ENCODE measurements around the gene HERC2.
"Not testable (repeated sequence)": the region's sequence is repeated elsewhere in the genome, so short reads cannot be mapped to it uniquely, and the experiment has no call there.

Gene HERC2

GRCh38 chr15:28243901-28244300 is 78.1 kb downstream of the HERC2 start:
- H3K4me3 ChIP-seq (ENCODE audit: low read depth, low read length), result no peak overlapping the region
- TF ChIP-seq CTCF (IDR thresholded peaks at IDR 0.05; ENCODE audit: low read depth, low read length, missing control alignments), result no peak
- in situ Hi-C loops (cut with HindIII; ENCODE audit: low sequenced_read_pairs), result no loop called here
- DNase-seq (ENCODE audit: low read depth), result no peak

GRCh38 chr15:28243399-28243798 is 78.6 kb downstream of the HERC2 start:
- in situ Hi-C loops (cut with HindIII; ENCODE audit: low sequenced_read_pairs), result no loop called here
- no peak for DNase-seq (ENCODE audit: low read depth)
- no peak overlapping the region for H3K4me3 ChIP-seq (ENCODE audit: low read depth, low read length)
- TF ChIP-seq CTCF (IDR thresholded peaks at IDR 0.05; ENCODE audit: low read depth, low read length, missing control alignments), result no peak

GRCh38 chr15:28238296-28238695 is 83.7 kb downstream of the HERC2 start:
- DNase-seq (ENCODE audit: low read depth); H3K4me3 ChIP-seq (ENCODE audit: low read depth, low read length); in situ Hi-C loops (cut with HindIII; ENCODE audit: low sequenced_read_pairs): not testable (repeated sequence)

GRCh38 chr15:28231743-28232142 is 90.2 kb downstream of the HERC2 start:
- in situ Hi-C loops (cut with HindIII; ENCODE audit: low sequenced_read_pairs); DNase-seq (ENCODE audit: low read depth); H3K4me3 ChIP-seq (ENCODE audit: low read depth, low read length): not testable (repeated sequence)

GRCh38 chr15:28231336-28231735 is 90.6 kb downstream of the HERC2 start:
- DNase-seq (ENCODE audit: low read depth); H3K4me3 ChIP-seq (ENCODE audit: low read depth, low read length); in situ Hi-C loops (cut with HindIII; ENCODE audit: low sequenced_read_pairs): not testable (repeated sequence)

- DNase-seq (ENCODE audit: low read depth); H3K4me3 ChIP-seq (ENCODE audit: low read depth, low read length); in situ Hi-C loops (cut with HindIII; ENCODE audit: low sequenced_read_pairs): not testable (repeated sequence)
These were observed 92.9 kb downstream of the HERC2 start for GRCh38 chr15:28228990-28229640.

- H3K4me3 ChIP-seq (ENCODE audit: low read depth, low read length), result no peak overlapping the region
- no peak for DNase-seq (ENCODE audit: low read depth)
- TF ChIP-seq CTCF (IDR thresholded peaks at IDR 0.05; ENCODE audit: low read depth, low read length, missing control alignments), result no peak
- in situ Hi-C loops (cut with HindIII; ENCODE audit: low sequenced_read_pairs), result no loop called here
These were observed 93.9 kb downstream of the HERC2 start for GRCh38 chr15:28228096-28228495.

- in situ Hi-C loops (cut with HindIII; ENCODE audit: low sequenced_read_pairs); DNase-seq (ENCODE audit: low read depth); H3K4me3 ChIP-seq (ENCODE audit: low read depth, low read length): not testable (repeated sequence)
- peak; percentile 38 for TF ChIP-seq CTCF (IDR thresholded peaks at IDR 0.05; ENCODE audit: low read depth, low read length, missing control alignments)
These were observed 94.7 kb downstream of the HERC2 start for GRCh38 chr15:28227303-28227702.

GRCh38 chr15:28222612-28223011 is 99.4 kb downstream of the HERC2 start:
- DNase-seq (ENCODE audit: low read depth); H3K4me3 ChIP-seq (ENCODE audit: low read depth, low read length); in situ Hi-C loops (cut with HindIII; ENCODE audit: low sequenced_read_pairs): not testable (repeated sequence)

- DNase-seq (ENCODE audit: low read depth); H3K4me3 ChIP-seq (ENCODE audit: low read depth, low read length); in situ Hi-C loops (cut with HindIII; ENCODE audit: low sequenced_read_pairs): not testable (repeated sequence)
These were observed 100.3 kb downstream of the HERC2 start for GRCh38 chr15:28221696-28222095.

Data from astrocyte of the cerebellum (primary cell).